GM19099 (cell line): Measurements from ENCODE around the gene SLC4A4.

Experiments
- POLR2A ChIP-seq: IDR thresholded peaks from 3 replicates; pipeline ENCODE4 v1.6.1; 2011; ENCODE audit warnings: low read depth; ENCODE audit not compliant: insufficient read length; ENCODE audit errors: extremely low read depth

SLC4A4 gene

DNA sequence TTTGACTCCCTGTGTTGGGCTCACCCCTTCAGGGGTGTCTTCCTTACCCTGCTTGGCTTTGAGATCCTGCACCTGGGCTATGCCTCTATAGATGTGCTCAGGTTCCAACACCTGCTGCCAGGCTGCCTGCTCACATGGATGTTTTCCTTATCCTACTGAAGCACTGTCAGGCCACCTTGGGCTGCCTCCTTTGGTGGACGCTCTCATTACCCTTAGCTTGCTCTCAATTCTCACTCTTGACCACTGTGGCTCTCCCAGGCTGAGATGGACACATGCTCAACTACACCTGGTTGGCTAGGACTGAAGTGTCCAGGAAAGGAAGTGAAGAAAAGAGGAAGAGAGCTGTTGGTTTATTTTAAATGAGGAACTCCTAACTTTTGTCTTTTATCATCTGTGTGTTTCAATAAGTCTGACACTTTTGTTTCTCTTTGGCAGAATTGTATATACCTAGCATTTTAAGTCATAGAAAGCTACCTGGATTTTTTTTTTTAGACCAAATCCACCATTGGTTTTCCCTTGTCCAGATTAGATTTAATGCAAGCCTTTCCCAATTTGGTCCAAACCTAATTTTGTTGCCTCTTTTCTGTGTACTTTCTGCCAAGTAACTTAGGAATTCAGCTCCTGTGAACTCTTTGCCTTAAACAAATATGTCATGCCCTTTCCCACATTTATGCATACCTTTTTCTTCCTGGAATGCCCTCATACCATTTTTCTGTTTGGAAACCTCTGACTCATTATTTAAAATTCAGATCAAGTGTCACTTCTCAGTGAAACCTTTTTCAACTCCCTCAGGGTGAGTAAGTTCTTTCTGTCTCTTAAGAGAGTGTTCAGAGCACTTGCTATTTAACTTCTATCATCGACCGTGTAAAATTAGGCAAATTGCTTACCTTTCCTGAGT lies 269.2 kb downstream of the SLC4A4 start:
- no peak for TF ChIP-seq POLR2A

DNA sequence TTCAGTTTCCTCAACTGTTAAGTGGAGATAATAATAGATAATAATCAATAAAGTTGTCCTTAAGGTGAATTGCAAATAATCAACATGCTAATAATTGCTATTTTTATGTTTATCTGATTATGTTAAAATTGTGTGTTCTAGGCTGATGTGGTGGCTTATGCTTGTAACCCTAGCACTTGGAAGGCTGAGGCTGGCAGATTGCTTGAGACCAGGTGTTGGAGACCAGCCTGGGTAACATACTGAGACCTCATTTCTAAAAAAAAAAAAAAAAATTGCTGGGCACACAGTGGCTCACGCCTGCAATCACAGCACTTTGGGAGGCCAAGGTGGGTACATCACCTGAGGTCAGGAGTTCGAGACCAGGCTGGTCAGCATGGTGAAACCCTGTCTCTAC lies 269.9 kb downstream of the SLC4A4 start:
- TF ChIP-seq POLR2A, result no peak

DNA sequence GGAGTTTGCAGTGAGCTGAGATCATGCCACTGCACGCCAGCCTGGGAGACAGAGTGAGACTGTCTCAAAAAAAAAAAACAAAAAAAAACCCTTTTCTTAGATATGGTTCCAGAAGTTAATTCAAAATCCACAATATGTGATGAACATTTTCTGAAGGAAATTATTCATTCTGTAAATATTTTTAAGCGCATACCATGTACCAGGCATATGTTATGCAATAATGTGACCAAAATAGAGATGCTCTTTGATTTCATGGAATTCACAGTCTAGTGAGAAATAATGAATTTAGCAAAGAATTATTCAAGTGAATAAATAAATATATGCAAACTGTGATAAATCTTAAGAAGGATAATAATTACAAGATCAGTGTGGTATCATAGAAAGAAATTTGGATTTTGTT lies 270.3 kb downstream of the SLC4A4 start:
- no peak for TF ChIP-seq POLR2A

DNA sequence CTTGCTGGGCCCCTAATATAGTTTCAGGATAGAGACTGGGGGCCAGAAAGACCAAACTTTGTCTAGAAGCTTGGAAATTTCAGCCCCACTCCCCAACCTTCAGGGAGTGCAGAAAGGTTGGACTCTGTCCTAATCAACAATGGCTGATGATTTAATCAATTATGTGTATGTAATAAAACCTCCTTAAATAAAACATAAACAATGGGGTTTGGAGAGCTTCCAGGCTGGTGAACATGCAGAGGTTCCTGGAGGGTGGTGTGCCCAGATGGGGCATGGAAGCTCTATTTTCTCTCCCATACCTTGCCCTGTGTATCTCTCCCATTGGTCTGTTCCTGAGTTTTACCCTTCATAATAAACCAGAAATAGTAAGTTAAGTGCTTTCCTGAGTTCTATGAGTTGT lies 270.8 kb downstream of the SLC4A4 start:
- TF ChIP-seq POLR2A, result no peak

DNA sequence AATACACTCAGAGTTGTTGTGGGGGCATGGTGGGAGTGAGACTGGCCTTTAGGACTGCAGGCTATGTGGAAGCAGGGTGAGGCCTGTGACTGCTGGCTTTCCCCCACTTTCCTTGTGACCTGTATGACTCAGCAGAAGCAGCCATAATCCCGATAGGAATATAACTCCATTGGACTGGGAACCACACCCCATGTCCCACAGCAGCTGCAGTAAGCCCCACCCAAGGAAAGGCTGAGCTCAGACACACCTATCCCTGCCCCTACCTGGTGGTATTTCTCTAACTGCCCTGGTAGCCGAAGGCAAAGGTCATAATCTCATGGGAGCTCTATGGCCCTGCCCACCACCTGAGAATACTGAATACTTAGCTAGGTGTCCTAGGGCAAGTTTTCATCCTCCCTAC lies 275.8 kb downstream of the SLC4A4 start:
- no peak for TF ChIP-seq POLR2A

DNA sequence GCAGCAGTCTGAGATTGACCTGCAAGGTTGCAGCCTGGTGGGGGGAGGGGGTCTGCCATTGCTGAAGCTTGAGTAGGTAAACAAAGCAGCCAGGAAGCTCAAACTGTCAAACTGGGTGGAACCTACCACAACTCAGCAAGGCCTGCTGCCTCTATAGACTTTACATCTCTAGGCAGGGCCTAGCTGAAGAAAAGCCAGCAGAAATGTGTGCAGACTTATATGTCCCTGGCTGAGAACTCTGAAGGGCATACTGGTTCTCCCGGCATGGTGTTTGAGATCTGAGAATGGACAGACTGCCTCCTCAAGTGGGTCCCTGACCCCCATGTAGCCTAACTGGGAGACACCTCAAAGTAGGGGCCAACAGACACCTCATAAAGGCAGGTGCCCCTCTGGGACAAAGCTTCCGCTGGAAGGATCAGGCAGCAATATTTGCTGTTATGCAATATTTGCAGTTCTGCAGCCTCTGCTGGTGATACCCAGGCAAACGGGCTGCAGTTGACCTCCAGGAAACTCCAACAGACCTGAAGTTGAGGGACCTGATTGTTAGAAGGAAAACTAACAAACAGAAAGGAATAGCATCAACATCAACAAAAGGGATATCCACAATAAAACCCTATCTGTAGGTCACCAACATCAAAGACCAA lies 277.5 kb downstream of the SLC4A4 start:
- no peak for TF ChIP-seq POLR2A
